Suprapubic skin (tissue), 4 donors: ENCODE data around the gene NTMT1.

Source experiments
- EP300 ChIP-seq: sonication (generic); formaldehyde crosslinking; IDR thresholded peaks from one replicate; pipeline ENCODE4 v1.6.1; 2017; ENCODE audit warnings: antibody characterized with exemption
- POLR2A ChIP-seq, 2 donors: fragments of 450-650 bp; IDR thresholded peaks; one replicate each; pipeline ENCODE4 v1.6.1; 2017; ENCODE audit warnings: antibody characterized with exemption in 2 of 2, mild to moderate bottlenecking in 2 of 2, moderate library complexity in 2 of 2
- POLR2AphosphoS5 ChIP-seq, 3 donors: sonication (generic); formaldehyde crosslinking; IDR thresholded peaks; one replicate each; pipeline ENCODE4 v1.6.1; 2017; ENCODE audit warnings: antibody characterized with exemption in 3 of 3
- TF ChIP-seq, protein P1 (sequence below), 2 donors: fragments of 200-600 bp in 1 of 2; fragments of 450-650 bp in 1 of 2; sonication (generic) in 1 of 2; IDR thresholded peaks; one replicate each; pipeline ENCODE4 v1.5.1; 2016 to 2019; ENCODE audit warnings: antibody characterized with exemption in 2 of 2, mild to moderate bottlenecking in 1 of 2, moderate library complexity in 1 of 2

GRCh38 chr9:129676975-129677374 lies 51.0 kb downstream of the NTMT1 start:
- TF ChIP-seq, protein P1, sequence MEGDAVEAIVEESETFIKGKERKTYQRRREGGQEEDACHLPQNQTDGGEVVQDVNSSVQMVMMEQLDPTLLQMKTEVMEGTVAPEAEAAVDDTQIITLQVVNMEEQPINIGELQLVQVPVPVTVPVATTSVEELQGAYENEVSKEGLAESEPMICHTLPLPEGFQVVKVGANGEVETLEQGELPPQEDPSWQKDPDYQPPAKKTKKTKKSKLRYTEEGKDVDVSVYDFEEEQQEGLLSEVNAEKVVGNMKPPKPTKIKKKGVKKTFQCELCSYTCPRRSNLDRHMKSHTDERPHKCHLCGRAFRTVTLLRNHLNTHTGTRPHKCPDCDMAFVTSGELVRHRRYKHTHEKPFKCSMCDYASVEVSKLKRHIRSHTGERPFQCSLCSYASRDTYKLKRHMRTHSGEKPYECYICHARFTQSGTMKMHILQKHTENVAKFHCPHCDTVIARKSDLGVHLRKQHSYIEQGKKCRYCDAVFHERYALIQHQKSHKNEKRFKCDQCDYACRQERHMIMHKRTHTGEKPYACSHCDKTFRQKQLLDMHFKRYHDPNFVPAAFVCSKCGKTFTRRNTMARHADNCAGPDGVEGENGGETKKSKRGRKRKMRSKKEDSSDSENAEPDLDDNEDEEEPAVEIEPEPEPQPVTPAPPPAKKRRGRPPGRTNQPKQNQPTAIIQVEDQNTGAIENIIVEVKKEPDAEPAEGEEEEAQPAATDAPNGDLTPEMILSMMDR (IDR thresholded peaks at IDR 0.05): no peak
- no peak for TF ChIP-seq EP300
- TF ChIP-seq POLR2A (IDR thresholded peaks at IDR 0.05): no peak
- peak in 1 of 3 donors; percentile 10 for TF ChIP-seq POLR2AphosphoS5 (IDR thresholded peaks at IDR 0.05)
